ENCODE data around the gene TMEM218.
"Not testable (repeated sequence)": the region's sequence is repeated elsewhere in the genome, so short reads cannot be mapped to it uniquely, and the experiment has no call there.

TMEM218 gene

GRCh38 chr11:125090816-125091215, 20.6 kb downstream of the TMEM218 start:
- DNase-seq (ENCODE audit: insufficient read length, low spot score) (no peak), FAIRE-seq (no peak)
- TF ChIP-seq POLR2A (IDR thresholded peaks at IDR 0.05; ENCODE audit: low read depth, low read length): no peak

GRCh38 chr11:125090151-125090550, 21.3 kb downstream of the TMEM218 start:
- FAIRE-seq; DNase-seq (ENCODE audit: insufficient read length, low spot score): not testable (repeated sequence)

- not testable (repeated sequence) for FAIRE-seq; DNase-seq (ENCODE audit: insufficient read length, low spot score)
These were observed 21.9 kb downstream of the TMEM218 start for GRCh38 chr11:125089481-125089880.

GRCh38 chr11:125088576-125089455, 22.6 kb downstream of the TMEM218 start:
- DNase-seq (ENCODE audit: insufficient read length, low spot score) (no peak), FAIRE-seq (no peak)
- TF ChIP-seq POLR2A (IDR thresholded peaks at IDR 0.05; ENCODE audit: low read depth, low read length): no peak

GRCh38 chr11:125088123-125088522, 23.3 kb downstream of the TMEM218 start:
- no peak for FAIRE-seq
- DNase-seq (ENCODE audit: insufficient read length, low spot score): no peak

GRCh38 chr11:125086633-125087296, 24.7 kb downstream of the TMEM218 start:
- DNase-seq (ENCODE audit: insufficient read length, low spot score) (no peak), FAIRE-seq (no peak)
- no peak for TF ChIP-seq POLR2A (IDR thresholded peaks at IDR 0.05; ENCODE audit: low read depth, low read length)

More at GRCh38 chr11:125088123-125088522, 23.3 kb downstream of the TMEM218 start:
- TF ChIP-seq POLR2A (IDR thresholded peaks at IDR 0.05; ENCODE audit: low read depth, low read length): no peak

GRCh38 chr11:125085301-125086081, 25.9 kb downstream of the TMEM218 start:
- no peak for TF ChIP-seq POLR2A (IDR thresholded peaks at IDR 0.05; ENCODE audit: low read depth, low read length)
- DNase-seq (ENCODE audit: insufficient read length, low spot score): no peak
- FAIRE-seq: no peak

GRCh38 chr11:125084761-125085231, 26.6 kb downstream of the TMEM218 start:
- no peak for FAIRE-seq

GRCh38 chr11:125084057-125084416, 27.4 kb downstream of the TMEM218 start:
- no peak for TF ChIP-seq POLR2A (IDR thresholded peaks at IDR 0.05; ENCODE audit: low read depth, low read length)
- DNase-seq (ENCODE audit: insufficient read length, low spot score): no peak
- FAIRE-seq: no peak

More at GRCh38 chr11:125084761-125085231, 26.6 kb downstream of the TMEM218 start:
- no peak for TF ChIP-seq POLR2A (IDR thresholded peaks at IDR 0.05; ENCODE audit: low read depth, low read length)
- DNase-seq (ENCODE audit: insufficient read length, low spot score): no peak

- FAIRE-seq: no peak
- no peak for DNase-seq (ENCODE audit: insufficient read length, low spot score)
- no peak for TF ChIP-seq POLR2A (IDR thresholded peaks at IDR 0.05; ENCODE audit: low read depth, low read length)
These were observed 27.9 kb downstream of the TMEM218 start for GRCh38 chr11:125083312-125084056.

GRCh38 chr11:125082611-125083311, 28.7 kb downstream of the TMEM218 start:
- peak; percentile 96 for FAIRE-seq

GRCh38 chr11:125082040-125082439, 29.4 kb downstream of the TMEM218 start:
- TF ChIP-seq POLR2A (IDR thresholded peaks at IDR 0.05; ENCODE audit: low read depth, low read length): no peak
- DNase-seq (ENCODE audit: insufficient read length, low spot score) (no peak), FAIRE-seq (no peak)

More at GRCh38 chr11:125082611-125083311, 28.7 kb downstream of the TMEM218 start:
- peak; percentile 66 for DNase-seq (ENCODE audit: insufficient read length, low spot score)
- TF ChIP-seq POLR2A (IDR thresholded peaks at IDR 0.05; ENCODE audit: low read depth, low read length): no peak
